SHP77 (cell line): ENCODE measurements around the gene AIG1.
"Not testable (repeated sequence)": the region's sequence is repeated elsewhere in the genome, so short reads cannot be mapped to it uniquely, and the experiment has no call there.

Source experiments
- DNase-seq, 2 experiments: peaks; one replicate each; lab custom pipeline; 2025; lab: John Stamatoyannopoulos, UW

Gene AIG1

GRCh38 chr6:143060806-143061596, at the start of gene AIG1:
TSS of gene AIG1 (plus strand) at chr6:143060889. CDS start at chr6:143060926, 37 bp downstream.
- peak in 1 of 2 experiments; percentile 39 for DNase-seq

GRCh38 chr6:143014764-143015163, 45.9 kb upstream of the AIG1 start:
- no peak for DNase-seq

GRCh38 chr6:143015300-143015706, 45.4 kb upstream of the AIG1 start:
- no peak for DNase-seq

GRCh38 chr6:143018955-143019354, 41.7 kb upstream of the AIG1 start:
- DNase-seq: no peak

- not testable (repeated sequence) for DNase-seq
These were observed 39.8 kb upstream of the AIG1 start for GRCh38 chr6:143020862-143021261.

GRCh38 chr6:143021543-143021942, 39.1 kb upstream of the AIG1 start:
- no peak for DNase-seq

GRCh38 chr6:143022587-143022986, 38.1 kb upstream of the AIG1 start:
- no peak for DNase-seq

GRCh38 chr6:143023695-143024094, 37.0 kb upstream of the AIG1 start:
- no peak for DNase-seq

- no peak for DNase-seq
These were observed 35.7 kb upstream of the AIG1 start for GRCh38 chr6:143024977-143025376.

GRCh38 chr6:143026696-143027449, 33.8 kb upstream of the AIG1 start:
- DNase-seq: peak; percentile 15 to 23

GRCh38 chr6:143034689-143035334, 25.9 kb upstream of the AIG1 start:
- peak; percentile 17 to 48 for DNase-seq

GRCh38 chr6:143037470-143037869, 23.2 kb upstream of the AIG1 start:
- DNase-seq: no peak

- DNase-seq: no peak
These were observed 21.9 kb upstream of the AIG1 start for GRCh38 chr6:143038833-143039232.

- no peak for DNase-seq
These were observed 21.1 kb upstream of the AIG1 start for GRCh38 chr6:143039548-143039947.

GRCh38 chr6:143040018-143040417, 20.7 kb upstream of the AIG1 start:
- DNase-seq: no peak

- DNase-seq: not testable (repeated sequence)
These were observed 16.3 kb upstream of the AIG1 start for GRCh38 chr6:143044345-143044744.

GRCh38 chr6:143049611-143050010, 11.1 kb upstream of the AIG1 start:
- peak in 1 of 2 experiments; percentile 13 for DNase-seq

GRCh38 chr6:143050509-143050908, 10.2 kb upstream of the AIG1 start:
- no peak for DNase-seq

- DNase-seq: no peak
These were observed 8.4 kb upstream of the AIG1 start for GRCh38 chr6:143052282-143052681.

- no peak for DNase-seq
These were observed 6.8 kb upstream of the AIG1 start for GRCh38 chr6:143053856-143054255.

GRCh38 chr6:143054329-143054728, 6.4 kb upstream of the AIG1 start:
- no peak for DNase-seq

- no peak for DNase-seq
These were observed 5.5 kb upstream of the AIG1 start for GRCh38 chr6:143055213-143055612.

GRCh38 chr6:143055891-143056290, 4.8 kb upstream of the AIG1 start:
- no peak for DNase-seq
